ENCODE data around the gene CERS6. TPM values are rescaled to one million over a fixed set of nuclear protein-coding genes. Genes with fewer than 3 reads are reported as not detected.

Gene CERS6
- total RNA-seq, 1 donor from 2014 or later, result 23.9 TPM

- intact Hi-C loops (cut with micrococcal nuclease), result loop anchor here (2.0 kb wide), 1 partner anchor 39 kb away; no protein-coding TSS in a partner anchor
Observed at GRCh38 chr2:168719446-168719845, 263.4 kb downstream of the CERS6 start.

GRCh38 chr2:168722592-168722991 is 266.5 kb downstream of the CERS6 start:
- intact Hi-C loops (cut with micrococcal nuclease), result no loop called here

DNA sequence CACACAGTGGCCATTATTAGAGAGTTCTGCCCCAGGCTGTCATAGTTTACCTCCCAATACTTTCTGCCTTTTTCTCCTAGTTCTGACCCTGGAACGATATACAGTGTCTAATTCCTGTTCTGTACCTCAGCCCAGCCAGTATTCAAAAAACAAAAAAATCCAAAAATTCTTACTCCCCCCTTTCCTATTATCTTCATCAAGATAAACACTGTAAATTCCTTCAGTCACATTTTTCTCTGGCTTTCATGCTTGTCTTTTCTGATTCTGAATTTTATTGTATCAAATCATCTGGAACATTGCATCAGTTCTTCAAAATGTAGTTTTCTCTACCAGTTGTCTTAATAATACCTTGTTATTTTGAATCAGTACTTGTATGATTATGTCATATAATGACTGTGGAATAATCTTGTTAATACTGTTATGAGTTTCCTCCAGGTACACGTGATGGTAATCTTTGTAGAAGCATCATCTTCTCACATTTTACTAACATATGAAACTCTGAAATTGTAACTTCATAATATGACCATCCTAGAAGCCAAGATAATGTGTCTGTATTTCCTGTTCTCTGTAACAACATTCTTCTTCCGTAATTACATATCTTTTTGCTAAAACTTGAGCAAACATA is 267.3 kb downstream of the CERS6 start:
- intact Hi-C loops (cut with micrococcal nuclease), result no loop called here

- intact Hi-C loops (cut with micrococcal nuclease), result no loop called here
Observed at GRCh38 chr2:168726375-168726774, 270.3 kb downstream of the CERS6 start.

GRCh38 chr2:168727904-168728470 is 271.9 kb downstream of the CERS6 start:
- intact Hi-C loops (cut with micrococcal nuclease), result no loop called here

DNA sequence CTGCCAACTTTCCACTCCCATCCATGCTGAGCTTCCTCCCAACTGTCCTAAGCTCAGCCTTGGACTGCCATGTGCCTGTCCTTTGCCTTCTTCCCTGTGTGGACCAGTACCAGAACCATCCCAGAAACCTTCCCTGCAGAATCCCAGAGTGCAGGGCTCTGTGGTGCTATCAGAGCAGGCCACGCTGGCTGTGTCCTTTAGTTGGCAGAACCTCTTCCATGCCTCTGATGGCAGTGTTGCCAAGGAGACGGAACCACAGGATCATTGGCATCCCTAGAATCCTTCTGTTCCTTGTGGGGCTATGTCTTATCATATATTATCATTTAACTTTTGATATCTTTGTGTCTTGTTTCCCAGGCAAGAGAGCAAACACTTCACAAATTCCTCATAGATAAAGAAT is 273.4 kb downstream of the CERS6 start:
- intact Hi-C loops (cut with micrococcal nuclease), result no loop called here

- intact Hi-C loops (cut with micrococcal nuclease), result no loop called here
Observed at GRCh38 chr2:168730344-168730743, 274.3 kb downstream of the CERS6 start.

- intact Hi-C loops (cut with micrococcal nuclease), result no loop called here
Observed at GRCh38 chr2:168731002-168731401, 274.9 kb downstream of the CERS6 start.

DNA sequence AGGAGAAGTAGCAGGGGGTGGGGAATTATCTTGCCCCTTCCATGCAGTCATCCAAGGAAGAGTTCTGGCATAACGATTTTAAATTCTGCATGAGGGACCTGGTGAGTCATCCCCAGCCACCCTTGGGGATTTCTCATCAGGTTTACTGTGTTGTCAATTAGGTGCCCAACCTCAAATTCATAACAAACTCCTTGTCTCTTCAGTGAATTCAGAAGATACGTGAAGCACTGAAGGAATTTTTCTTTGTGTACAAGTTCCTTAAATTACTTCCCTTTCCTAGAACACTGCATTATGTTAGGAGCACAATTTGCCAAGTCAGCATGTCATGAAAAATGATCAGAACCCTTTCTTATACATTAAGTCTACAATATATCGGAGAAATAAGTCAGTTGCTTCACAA is 275.5 kb downstream of the CERS6 start:
- intact Hi-C loops (cut with micrococcal nuclease), result no loop called here

DNA sequence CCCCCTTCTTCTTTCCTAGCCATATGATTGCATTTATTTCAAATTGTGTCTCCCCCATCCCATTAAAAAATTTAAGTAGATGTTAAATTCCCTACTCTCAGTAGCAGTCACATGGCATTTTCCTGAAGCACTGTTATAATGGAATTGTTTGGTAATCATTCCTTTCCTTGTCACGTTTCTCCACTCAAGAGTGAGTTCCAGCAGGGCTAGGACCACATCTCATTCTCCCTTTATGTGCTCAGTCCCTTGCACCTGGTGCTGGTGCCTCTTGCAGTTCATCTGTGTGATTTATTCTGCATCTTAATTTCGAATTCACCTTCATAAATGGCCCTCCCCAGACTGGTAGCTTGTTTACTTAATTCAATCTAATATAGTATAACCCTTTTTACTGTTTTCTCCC is 276.0 kb downstream of the CERS6 start:
- intact Hi-C loops (cut with micrococcal nuclease), result no loop called here

DNA sequence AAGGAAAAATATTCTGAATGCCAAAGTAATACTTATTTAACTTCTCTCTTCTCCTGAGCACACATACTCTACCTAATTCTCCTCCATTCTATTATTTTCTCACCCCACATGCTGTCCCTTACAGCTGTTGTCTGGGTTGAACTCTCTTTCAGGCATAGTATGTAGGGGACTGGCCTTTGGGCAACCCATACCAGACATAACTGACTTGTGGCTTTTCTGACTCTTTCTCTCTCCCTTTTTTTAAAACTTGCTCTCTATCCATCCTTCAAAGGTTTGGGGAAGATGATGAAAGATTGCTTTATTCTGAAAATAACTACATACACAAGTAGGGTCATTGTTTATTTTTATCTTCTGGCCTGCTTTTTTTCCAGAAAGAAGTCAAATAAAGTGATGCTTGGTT is 276.4 kb downstream of the CERS6 start:
- intact Hi-C loops (cut with micrococcal nuclease), result no loop called here

GRCh38 chr2:168734199-168734760 is 278.2 kb downstream of the CERS6 start:
- intact Hi-C loops (cut with micrococcal nuclease), result no loop called here

DNA sequence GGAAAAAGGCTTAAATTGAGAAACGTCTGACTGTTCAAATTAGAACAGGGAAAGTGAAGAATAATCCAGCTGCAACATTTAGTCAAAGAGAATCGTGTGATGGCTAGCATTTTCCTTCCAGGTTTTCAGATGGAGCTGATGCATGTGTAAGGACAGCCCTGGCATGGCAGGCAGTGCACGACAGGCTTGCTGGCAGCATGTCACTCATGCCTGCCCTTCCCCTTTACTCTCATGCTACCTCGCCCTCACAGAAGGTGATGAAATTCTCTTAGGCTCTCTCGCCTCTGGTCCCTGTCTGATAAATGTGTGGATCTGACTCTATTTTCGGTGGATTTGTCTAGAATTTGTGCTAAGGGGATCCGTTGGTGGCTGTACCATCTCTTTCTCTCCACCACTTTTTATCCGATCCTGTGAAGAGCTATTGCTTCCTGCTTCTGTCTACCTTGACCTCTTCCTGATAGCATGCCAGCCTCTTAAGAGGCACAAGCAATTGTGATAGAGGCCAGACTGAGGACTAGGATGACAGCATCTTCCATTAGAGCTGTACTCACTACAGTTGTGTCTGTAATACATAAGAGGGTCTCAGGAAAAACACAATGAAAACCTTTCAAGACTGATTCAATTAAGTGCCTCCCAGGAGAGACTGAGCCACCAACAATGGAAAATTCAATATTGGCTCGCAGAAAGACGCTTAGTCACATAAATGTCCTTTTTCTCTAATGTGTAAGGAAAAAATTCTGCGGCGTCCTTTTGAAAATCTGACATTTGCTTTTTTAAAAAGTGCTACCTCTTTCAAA is 280.8 kb downstream of the CERS6 start:
- intact Hi-C loops (cut with micrococcal nuclease), result no loop called here

- intact Hi-C loops (cut with micrococcal nuclease), result no loop called here
Observed at GRCh38 chr2:168738062-168738461, 282.0 kb downstream of the CERS6 start.

DNA sequence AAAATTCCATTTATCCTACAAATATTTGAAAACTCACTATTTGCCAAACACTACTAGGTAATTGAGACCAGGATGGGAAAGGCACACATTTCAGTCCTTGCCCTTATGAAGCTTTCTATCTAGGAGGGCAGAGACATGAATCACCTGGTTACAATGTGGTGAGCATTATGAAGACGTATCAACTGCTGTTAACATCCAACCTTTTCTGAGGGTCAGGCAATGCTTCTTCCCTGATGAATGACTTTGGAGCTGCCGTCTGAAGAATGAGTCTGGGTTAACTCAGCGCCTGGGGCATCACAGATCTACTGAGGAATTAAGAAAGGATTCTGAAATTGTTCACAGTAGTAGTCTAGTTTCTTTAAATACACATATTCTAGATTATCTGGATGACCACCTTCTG is 284.3 kb downstream of the CERS6 start:
- intact Hi-C loops (cut with micrococcal nuclease), result no loop called here

GRCh38 chr2:168740788-168741187 is 284.7 kb downstream of the CERS6 start:
- intact Hi-C loops (cut with micrococcal nuclease), result no loop called here

- intact Hi-C loops (cut with micrococcal nuclease), result no loop called here
Observed at GRCh38 chr2:168742258-168742932, 286.3 kb downstream of the CERS6 start.

GRCh38 chr2:168744844-168745243 is 288.8 kb downstream of the CERS6 start:
- intact Hi-C loops (cut with micrococcal nuclease), result no loop called here

GRCh38 chr2:168748461-168748860 is 292.4 kb downstream of the CERS6 start:
- intact Hi-C loops (cut with micrococcal nuclease), result no loop called here

DNA sequence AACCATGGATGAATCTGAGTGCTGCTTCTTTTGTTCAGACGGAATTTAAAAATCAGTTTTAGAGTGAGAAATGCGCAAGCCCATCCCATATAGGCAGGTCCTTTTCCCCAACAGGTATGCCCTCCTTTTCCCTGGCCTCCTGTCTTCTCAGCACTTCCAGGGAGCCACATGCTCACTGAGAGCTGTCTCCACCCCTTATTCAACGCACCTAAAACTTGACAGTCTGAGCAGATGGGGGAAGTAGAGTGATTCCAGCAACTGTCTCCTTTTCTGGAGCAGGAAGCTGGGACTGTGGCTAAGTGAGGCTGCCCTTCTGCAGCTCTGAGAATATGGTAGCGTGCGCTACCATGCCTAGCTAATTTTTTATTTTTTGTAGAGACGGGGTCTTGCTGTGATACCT is 293.2 kb downstream of the CERS6 start:
- intact Hi-C loops (cut with micrococcal nuclease), result no loop called here

DNA sequence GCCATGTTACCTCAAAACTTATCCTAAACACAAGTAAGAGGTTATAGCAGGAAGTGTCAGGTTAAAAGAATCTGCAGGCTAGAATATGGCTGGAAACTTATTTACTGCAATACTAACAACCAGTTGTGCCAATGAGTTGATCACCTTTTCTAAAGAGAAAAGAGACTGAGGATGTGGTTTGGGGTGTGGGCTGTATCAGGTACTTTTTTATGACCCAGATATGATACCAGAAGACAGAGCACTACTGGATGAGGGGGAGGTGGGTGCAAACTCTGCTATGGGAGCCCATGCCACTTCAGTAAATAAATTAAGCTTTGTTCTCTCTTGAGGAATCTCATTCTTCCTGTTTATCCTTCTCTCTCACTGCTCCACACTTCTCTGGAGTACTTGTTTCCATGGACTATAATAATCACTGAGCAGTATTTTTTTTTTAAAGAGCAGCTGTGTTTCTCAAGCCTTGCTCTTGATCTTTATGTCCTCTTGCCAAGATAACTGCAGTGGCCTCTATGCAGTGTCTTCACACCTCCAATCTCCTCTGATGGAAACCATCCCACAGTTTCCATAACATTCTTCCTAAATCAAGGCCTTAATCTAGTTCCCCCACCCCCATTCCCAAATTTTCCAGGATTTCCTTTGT is 295.1 kb downstream of the CERS6 start:
- intact Hi-C loops (cut with micrococcal nuclease), result loop anchor here (1.0 to 2.0 kb wide), 2 partner anchors 8 to 260 kb away; no protein-coding TSS in a partner anchor

Measured in T-helper 1 cell treated with Interleukin-12 subunit alpha and Interleukin-12 subunit beta and Interleukin-4 antibody, amounts not matched to agents 30 ng/mL and 1 ng/mL, for 36 hours (primary cell).